GM19395 (cell line): ENCODE measurements around the gene ANKRD27.
"Not testable (repeated sequence)": the region's sequence is repeated elsewhere in the genome, so short reads cannot be mapped to it uniquely, and the experiment has no call there.

Source experiments
- ATAC-seq: cut with Tn5 transposase; IDR thresholded peaks from one replicate; pipeline ENCODE4 v1.9.1; 2021; ENCODE audit warnings: mild to moderate bottlenecking, moderate library complexity; ENCODE audit not compliant: unreplicated experiment

Gene ANKRD27

GRCh38 chr19:32674931-32675719 is at the start of gene ANKRD27:
ANKRD27 (minus strand) TSS chr19:32675180; CDS start chr19:32659015, 16,165 bp downstream.
- ATAC-seq: peak; percentile 98

GRCh38 chr19:32720936-32721250 is 45.9 kb upstream of the ANKRD27 start:
- no peak for ATAC-seq

- ATAC-seq: no peak
Measured at GRCh38 chr19:32720216-32720935, 45.4 kb upstream of the ANKRD27 start.

DNA sequence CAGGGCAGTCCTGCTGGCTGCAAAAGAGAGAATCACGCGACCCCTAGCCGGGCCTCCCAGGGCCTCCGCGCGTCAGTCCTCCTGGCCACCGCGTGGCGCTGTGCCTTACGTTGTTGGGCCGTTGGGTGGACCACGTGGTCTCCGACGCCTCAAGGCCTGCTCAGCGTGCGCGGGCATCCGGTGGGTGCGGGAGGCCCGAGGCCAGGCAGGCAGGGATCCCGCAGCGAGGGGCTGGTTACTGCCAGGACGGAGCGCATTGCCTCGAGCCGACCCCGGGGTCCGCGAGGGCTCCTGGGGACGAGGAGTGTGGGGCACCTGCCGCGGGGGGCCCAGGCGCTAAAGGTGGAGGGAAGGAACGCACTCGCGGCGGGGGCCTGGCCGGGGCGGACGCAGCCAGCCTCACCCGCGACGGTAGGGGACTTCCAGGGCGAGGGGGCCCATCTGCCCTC is 44.7 kb upstream of the ANKRD27 start, which contains the start of gene TDRD12:
TSS of gene TDRD12 (plus strand) at position 157 of the 449 bp plus-strand sequence. CDS start 306 bp downstream, outside the sequence.
- no peak for ATAC-seq

- no peak for ATAC-seq
Measured at GRCh38 chr19:32718286-32718685, 43.3 kb upstream of the ANKRD27 start.

DNA sequence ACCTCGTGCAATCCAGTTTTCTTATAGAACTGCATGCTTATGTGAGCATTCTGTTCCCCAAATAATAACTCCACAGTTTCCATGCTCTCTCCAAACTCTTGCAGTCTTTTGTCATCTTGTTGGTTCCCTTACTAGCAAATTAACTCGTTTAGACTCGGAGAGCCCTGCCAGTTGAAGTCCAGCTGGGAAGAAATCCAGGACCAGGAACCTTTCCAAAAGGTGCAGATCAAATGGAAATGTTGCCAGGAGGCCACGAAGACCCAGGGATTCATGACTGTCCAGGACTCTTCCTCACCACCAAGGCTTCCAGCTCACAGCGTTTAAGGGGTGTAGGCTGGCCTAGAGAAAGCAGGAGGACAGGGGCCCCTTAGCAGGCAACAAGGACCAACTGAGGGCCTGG is 42.5 kb upstream of the ANKRD27 start:
- no peak for ATAC-seq

DNA sequence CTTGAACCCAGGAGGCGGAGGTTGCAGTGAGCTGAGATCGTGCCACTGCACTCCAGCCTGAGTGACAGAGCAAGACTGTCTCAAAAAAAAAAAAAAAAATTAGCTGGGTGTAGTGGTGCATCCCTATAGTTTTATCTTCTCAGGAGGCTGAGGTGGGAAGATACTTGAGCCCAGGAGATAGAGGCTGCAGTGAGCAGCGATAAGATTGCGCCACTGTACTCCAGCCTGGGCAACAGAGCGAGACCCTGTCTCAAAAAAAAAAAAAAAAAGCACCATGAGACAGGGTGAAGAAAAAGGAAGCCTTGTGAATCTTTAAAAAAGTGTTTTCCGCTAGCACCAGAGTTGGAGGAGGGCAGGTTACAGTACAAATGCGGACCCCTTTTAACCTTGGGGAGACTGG is 41.2 kb upstream of the ANKRD27 start:
- not testable (repeated sequence) for ATAC-seq

DNA sequence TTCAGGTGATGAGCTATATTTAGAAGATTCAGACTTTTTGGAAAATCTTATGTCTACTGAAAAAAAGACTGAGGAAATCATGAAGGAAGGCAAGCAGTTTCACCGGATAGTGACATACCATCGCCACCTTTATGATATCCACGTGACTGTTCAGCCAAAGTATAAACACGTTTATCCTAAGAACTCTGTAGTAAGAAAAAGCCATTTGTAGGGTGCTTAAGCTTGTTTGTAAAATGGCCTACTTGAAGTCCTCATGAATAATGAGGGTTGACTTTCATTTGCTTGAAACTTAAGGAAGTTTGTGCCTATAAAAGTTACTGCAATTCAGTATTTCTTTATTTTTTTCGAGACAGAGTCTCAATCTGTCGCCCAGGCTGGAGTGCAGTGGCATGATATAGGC is 36.8 kb upstream of the ANKRD27 start:
- no peak for ATAC-seq

DNA sequence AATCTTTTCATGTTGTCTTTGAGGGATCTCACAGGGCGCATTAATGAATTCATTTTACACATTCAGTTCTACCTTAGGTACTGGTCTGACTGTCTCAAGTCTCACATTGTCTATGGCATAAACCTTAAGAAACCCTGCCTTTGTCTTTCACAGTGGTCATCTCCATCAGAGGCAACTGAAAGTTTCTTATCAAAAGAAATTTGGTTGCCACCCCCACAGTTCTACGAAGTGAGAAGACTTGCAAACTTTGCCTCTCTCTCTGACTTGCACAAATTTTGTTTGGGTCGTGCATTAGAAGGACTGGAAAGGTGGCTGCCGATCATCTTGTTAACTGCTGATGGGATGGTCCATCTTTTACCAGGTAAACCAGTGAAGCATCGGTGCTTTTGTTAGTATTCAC is 34.1 kb upstream of the ANKRD27 start:
- ATAC-seq: no peak

DNA sequence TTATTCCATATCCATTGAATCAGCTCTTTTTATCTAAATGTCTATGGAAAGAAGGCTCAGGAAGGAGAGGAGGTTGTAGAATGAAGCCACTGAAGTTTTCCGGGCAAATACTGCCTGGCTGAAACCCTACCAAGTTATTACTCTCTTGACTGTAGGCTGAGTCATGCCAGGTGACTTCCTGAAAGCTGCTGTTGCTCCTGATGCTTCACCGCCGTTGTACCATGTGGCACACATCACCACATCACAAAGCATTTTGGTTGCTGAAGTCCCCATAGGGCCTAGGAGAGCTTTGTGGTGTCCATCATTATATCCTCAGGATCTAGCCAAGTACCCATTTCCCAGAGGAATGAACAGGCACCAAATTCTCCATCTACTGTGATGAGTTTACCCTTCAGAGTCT is 33.5 kb upstream of the ANKRD27 start:
- no peak for ATAC-seq

DNA sequence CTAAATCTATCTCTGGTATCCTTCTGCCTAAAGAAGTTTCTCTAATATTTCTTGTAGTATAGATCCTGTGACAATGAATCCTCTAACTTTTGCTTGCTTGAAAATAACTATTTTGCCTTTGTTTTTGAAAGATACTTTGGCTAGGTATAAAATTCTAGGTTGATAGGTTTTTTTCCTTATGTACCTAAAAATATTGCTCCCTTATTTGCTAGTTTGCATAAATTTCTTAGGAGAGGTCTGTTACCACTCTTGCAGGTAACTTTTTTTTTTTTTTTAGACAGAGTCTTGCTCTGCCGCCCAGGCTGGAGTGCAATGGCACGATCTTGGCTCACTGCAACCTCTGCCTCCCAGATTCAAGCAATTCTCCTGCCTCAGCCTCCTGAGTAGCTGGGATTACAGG is 29.0 kb upstream of the ANKRD27 start:
- ATAC-seq: not testable (repeated sequence)

- no peak for ATAC-seq
Measured at GRCh38 chr19:32702010-32702409, 27.0 kb upstream of the ANKRD27 start.

DNA sequence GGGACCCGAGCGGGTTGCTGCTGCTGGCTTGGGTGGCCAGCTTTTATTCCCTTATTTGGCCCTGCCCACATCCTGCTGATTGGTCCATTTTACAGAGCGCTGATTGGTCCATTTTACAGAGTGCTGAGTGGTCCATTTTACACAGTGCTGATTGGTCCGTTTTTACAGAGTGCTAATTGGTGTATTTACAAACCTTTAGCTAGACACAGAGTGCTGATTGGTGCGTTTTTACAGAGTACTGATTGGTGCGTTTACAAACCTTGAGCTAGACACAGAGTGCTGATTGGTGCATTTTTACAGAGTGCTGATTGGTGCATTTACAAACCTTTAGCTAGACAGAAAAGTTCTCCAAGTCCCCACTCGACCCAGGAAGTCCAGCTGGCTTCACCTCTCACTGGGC is 25.1 kb upstream of the ANKRD27 start:
- ATAC-seq: not testable (repeated sequence)

GRCh38 chr19:32696771-32697170 is 21.8 kb upstream of the ANKRD27 start:
- not testable (repeated sequence) for ATAC-seq

- not testable (repeated sequence) for ATAC-seq
Measured at GRCh38 chr19:32695506-32695905, 20.5 kb upstream of the ANKRD27 start.

DNA sequence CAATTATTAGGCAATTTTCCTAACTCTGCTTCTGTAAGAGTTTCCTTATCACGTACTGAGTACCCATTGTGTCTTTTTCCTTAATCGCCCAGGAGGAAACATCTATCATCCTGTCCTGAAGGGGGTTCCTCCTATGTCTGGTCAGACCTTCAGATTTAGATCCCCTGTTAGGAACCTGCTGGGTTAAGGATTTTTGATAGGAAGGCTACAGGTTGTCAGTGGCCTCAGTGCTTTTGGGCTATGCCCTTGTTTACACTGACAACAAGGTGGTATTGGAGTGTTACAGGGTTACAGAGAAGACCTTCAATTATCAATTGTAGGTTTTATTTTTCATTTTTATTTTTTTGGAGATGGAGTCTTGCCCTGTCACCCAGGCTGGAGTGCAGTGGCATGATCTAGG is 19.9 kb upstream of the ANKRD27 start:
- not testable (repeated sequence) for ATAC-seq

DNA sequence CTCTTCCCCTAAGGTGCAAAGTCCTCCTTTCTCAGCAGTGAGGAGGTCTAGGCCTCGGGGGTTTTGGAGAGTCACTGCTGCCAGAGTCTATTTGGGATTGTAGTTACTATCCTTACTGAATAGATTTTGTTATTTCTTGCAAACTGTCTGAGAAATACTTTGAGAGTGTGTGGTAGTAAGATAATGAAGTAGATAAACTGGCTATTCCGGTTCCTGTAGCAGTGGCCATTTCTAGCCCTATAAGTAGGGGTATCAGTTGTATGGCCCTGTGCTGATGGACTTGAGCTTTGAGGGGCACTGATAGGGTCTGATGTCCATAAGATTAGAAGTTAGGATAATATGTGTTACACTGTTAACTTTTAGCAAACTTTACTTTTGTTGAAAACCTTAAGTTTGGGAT is 19.3 kb upstream of the ANKRD27 start:
- not testable (repeated sequence) for ATAC-seq

DNA sequence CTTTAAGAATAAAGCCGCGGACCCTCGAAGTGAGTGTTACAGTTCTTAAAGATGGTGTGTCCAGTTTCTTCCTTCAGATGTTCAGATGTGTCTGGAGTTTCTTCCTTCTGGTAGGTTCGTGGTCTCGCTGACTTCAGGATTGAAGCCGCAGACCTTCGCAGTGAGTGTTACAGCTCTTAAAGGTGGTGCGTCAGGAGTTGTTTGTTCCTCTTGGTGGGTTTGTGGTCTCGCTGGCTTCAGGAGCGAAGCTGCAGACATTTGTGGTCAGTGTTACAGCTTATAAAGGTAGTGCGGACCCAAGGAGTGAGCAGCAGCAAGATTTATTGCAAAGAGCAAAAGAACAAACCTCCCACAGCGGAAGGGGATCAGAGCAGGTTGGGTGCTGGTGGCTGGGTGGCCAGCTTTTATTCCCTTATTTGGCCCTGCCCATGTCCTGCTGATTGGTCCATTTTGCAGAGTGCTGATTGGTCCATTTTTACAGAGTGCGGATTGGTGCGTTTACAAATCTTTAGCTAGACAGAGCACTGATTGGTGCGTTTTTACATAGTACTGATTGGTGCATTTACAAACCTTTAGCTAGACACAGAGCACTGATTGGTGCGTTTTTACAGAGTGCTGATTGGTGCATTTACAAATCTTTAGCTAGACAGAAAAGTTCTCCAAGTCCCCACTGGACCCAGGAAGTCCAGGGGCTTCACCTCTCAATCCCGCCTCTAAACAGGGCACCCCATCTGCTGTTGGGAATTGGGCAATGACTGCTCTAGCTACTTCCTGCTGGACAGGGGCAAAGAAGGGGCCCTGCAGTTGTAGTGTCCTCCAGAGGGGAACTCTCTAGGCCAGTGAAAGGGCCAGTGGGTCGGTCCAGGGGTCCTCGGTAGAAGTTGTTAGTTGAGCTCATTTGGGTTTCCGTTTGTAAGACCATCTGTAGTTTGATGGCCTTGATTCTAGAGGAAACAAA is 18.4 kb upstream of the ANKRD27 start:
- ATAC-seq: not testable (repeated sequence)

- peak; percentile 9 for ATAC-seq
Measured at GRCh38 chr19:32692727-32693061, 17.7 kb upstream of the ANKRD27 start.

GRCh38 chr19:32691952-32692726 is 17.2 kb upstream of the ANKRD27 start:
- ATAC-seq: peak; percentile 59
